ENCODE measurements around the gene CSF3.
"Not testable (repeated sequence)": the region's sequence is repeated elsewhere in the genome, so short reads cannot be mapped to it uniquely, and the experiment has no call there.

CSF3 gene

DNA sequence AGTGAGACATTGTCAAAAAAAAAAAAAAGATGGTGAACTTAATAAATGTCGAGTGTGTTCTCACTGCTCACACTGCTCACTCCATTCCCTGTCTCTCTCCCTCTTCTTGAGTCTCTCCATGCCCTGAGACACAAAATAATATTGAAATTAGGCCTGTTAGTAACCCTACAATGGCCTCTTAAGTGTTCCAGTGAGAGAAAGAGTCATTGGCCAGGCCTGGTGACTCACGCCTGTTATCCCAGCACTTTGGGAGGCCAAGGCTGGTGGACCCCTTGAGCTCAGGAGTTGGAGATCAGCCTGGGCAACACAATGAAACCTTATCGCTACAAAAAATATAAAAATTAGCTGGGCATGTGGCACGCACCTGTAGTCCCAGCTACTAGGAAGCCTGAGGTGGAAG lies 16.2 kb upstream of the CSF3 start:
- DNase-seq = no peak

DNA sequence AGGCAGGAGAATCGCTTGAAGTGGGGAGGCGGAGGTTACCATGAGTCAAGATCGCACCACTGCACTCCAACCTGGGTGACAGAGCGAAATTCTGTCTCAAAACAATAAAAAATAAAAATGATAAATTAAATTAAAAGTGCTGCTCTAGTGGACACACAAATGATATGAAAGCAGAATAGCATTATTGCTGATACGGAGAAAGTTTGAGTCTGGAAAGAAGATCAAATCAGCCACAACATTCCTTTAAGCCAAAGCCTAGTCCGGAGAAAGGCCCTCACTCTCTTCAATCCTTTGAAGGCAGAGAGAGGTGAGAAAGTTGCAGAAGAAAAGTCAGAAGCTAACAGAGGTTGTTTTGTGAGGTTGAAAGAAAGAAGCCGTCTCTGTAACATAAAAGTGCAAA lies 15.1 kb upstream of the CSF3 start:
- no peak for DNase-seq

DNA sequence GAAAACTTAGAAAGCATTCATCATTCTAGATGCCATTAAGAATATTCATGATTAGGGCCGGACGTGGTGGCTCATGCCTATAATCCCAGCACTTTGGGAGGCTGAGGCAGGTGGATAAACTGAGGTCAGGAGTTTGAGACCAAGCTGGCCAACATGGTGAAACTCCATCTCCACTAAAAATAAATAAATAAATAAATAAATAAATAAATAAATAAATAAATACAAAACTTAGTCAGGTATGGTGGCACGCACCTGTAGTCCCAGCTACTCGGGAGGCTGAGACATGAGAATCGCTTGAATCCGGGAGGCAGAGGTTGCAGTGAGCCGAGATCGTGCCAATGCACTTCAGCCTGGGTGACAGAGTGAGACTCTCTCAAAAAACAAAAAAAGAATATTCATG lies 13.9 kb upstream of the CSF3 start:
- DNase-seq = not testable (repeated sequence)

DNA sequence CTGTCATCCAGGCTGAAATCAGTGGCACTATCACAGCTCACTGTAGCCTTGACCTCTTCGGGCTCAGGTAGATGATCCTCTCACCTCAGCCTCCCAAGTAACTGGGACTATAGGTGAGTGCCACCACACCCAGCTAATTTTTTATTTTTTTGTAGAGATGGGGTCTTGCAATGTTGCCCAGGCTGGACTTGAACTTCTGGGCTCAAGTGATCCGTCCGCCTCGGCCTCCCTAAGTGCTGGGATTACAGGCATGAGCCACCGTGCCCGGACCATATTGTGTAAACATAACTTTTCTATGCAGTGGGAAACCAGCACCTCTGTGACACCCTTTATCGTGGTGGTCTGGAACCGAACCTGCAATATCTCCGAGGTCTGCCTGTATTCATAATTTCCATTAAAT lies 11.2 kb upstream of the CSF3 start:
- DNase-seq = no peak

DNA sequence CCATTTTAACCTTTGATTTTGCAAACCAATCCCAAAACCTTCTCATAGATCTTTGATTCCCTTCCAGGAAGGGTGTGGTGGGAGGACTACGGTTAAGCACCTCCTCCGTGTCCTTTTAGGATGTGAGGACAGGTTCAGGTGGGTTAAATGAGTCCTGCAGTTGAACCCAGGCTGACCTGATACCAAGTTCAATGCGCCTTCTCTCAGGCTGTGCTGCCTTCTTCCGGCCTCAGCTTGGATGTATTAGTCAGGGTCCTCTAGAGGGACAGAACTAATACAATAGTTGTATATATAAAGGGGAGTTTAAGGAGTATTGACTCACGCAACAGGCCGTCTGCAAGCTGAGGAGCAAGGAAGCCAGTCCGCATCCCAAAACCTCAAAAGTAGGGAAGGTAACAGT lies 10.5 kb upstream of the CSF3 start:
- DNase-seq = no peak

DNA sequence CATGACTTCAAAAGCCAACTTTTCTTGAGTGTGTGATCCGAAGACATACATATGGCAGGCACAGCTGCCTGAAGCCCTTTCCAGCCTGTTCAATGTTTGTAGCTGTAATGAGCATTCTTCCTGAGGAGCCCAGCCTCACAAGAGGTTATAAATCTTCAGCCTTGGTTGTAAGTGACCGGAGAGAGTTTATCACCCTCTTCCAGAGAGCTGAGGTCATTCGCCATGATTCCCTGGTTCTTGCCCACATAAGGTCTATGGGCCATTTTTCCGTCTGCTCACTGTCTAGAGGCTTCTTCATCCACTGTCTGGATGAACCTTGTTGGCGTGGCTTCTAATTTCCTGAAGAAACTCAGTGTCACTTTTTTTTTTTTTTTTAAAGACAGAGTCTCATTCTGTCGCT lies 9.7 kb upstream of the CSF3 start:
- DNase-seq = no peak

DNA sequence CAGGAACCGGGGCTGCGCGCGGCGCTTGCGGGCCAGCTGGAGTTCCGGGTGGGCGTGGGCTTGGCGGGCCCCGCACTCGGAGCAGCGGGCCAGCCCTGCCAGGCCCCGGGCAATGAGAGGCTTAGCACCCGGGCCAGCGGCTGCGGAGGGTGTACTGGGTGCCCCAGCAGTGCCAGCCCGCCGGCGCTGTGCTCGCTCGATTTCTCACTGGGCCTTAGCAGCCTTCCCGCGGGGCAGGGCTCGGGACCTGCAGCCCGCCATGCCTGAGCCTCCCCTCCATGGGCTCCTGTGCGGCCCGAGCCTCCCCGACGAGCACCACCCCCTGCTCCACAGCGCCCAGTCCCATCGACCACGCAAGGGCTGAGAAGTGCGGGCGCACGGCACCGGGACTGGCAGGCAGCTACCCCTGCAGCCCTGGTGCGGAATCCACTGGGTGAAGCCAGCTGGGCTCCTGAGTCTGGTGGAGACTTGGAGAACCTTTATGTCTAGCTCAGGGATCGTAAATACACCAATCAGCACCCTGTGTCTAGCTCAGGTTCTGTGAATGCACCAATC lies 4.2 kb upstream of the CSF3 start:
- DNase-seq = not testable (repeated sequence)

DNA sequence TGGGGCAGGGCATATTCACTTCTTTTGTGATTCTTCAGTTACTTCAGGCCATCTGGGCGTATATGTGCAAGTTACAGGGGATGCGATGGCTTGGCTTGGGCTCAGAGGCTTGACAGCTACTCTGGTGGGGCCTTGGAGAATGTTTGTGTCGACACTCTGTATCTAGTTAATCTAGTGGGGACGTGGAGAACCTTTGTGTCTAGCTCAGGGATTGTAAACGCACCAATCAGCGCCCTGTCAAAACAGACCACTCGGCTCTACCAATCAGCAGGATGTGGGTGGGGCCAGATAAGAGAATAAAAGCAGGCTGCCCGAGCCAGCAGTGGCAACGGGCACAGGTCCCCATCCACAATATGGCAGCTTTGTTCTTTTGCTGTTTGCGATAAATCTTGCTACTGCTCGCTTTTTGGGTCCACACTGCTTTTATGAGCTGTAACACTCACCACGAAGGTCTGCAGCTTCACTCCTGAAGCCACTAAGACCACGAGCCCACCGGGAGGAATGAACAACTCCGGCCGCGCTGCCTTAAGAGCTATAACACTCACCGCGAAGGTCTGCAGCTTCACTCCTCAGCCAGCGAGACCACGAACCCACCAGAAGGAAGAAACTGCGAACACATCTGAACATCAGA lies 3.1 kb upstream of the CSF3 start:
- not testable (repeated sequence) for DNase-seq

DNA sequence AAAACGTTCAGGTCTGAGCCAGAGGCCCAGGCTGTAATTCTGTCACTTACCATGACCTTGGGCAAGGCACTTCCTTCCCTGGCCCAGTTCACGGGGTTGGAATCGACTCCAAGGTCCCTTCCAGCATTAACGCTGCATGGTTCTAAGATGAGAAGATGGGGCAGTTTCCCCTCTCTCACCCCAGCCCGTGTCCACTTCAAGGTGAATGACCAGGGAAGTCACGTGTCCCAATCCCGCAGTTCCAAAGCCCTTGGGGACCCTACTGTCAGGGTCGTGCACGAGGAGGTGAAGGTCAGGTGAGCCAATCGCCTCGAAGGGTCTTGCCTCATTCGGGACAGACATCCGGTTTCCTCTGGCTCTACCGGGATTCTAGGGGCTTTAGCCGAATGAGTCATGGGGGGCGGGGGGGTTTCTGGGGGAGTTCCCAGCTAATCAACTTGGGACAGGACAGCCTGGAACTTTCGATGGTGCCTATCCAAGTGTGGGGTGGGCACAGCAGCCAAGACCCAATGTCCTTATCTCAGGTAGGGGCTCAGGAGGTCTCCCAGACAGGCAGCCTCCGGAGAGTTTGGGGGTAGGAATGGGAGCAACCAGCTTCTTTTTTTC lies 762 bp upstream of the CSF3 start:
- no peak for DNase-seq

DNA sequence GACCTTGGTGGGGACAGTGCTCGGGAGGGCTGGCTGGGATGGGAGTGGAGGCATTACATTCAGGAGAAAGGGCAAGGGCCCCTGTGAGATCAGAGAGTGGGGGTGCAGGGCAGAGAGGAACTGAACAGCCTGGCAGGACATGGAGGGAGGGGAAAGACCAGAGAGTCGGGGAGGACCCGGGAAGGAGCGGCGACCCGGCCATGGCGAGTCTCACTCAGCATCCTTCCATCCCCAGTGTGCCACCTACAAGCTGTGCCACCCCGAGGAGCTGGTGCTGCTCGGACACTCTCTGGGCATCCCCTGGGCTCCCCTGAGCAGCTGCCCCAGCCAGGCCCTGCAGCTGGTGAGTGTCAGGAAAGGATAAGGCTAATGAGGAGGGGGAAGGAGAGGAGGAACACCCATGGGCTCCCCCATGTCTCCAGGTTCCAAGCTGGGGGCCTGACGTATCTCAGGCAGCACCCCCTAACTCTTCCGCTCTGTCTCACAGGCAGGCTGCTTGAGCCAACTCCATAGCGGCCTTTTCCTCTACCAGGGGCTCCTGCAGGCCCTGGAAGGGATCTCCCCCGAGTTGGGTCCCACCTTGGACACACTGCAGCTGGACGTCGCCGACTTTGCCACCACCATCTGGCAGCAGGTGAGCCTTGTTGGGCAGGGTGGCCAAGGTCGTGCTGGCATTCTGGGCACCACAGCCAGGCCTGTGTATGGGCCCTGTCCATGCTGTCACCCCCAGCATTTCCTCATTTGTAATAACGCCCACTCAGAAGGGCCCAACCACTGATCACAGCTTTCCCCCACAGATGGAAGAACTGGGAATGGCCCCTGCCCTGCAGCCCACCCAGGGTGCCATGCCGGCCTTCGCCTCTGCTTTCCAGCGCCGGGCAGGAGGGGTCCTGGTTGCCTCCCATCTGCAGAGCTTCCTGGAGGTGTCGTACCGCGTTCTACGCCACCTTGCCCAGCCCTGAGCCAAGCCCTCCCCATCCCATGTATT lies 1.1 kb downstream of the CSF3 start:
- DNase-seq = no peak

DNA sequence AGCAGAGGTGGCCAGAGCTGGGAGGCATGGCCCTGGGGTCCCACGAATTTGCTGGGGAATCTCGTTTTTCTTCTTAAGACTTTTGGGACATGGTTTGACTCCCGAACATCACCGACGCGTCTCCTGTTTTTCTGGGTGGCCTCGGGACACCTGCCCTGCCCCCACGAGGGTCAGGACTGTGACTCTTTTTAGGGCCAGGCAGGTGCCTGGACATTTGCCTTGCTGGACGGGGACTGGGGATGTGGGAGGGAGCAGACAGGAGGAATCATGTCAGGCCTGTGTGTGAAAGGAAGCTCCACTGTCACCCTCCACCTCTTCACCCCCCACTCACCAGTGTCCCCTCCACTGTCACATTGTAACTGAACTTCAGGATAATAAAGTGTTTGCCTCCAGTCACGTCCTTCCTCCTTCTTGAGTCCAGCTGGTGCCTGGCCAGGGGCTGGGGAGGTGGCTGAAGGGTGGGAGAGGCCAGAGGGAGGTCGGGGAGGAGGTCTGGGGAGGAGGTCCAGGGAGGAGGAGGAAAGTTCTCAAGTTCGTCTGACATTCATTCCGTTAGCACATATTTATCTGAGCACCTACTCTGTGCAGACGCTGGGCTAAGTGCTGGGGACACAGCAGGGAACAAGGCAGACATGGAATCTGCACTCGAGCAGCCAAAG lies 2.3 kb downstream of the CSF3 start:
- DNase-seq = no peak

DNA sequence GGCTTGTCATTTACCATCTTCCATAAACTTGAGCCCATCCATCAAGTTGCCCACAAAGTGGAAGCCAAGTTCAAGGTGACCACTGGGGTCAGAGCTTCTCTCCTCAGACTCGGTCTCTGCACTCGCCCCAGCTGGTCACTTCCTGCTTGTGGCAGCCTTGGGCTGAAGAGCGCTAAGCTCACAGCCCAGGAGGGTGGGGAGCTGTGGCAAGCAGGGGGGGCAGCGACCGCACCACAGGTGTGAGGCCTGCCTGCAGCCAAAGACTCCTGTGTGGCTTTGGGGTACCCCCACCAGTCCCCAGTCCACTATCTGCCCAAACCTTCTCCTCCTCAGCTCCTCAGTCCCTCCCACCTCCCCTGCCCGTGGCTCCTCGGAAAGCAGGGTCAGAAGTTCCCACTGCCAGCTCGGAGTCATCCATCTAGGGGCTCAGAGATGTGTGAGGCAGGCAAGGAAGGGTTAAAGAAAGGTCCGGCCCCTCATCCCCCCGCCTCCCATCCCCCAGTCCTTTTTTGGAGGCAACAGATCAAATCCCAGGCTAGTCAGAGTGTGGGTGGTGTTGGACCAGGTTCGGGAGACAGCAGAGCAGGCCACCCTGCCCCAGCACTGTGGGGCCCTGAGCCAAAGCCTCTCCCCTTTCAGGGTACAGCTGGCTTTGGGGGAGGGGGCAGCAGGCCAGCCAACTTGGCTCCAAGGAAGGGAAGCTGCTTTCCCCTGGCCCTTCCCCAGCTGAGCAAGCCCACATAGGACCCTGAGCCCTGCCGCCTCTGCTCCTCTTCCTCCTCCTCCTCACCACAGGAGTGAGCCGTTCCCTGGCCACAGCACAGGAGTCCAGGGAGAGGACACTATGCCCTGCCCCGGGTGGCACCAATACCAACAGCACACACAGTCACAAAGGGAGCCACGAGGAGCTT lies 3.2 kb downstream of the CSF3 start:
- DNase-seq = no peak

DNA sequence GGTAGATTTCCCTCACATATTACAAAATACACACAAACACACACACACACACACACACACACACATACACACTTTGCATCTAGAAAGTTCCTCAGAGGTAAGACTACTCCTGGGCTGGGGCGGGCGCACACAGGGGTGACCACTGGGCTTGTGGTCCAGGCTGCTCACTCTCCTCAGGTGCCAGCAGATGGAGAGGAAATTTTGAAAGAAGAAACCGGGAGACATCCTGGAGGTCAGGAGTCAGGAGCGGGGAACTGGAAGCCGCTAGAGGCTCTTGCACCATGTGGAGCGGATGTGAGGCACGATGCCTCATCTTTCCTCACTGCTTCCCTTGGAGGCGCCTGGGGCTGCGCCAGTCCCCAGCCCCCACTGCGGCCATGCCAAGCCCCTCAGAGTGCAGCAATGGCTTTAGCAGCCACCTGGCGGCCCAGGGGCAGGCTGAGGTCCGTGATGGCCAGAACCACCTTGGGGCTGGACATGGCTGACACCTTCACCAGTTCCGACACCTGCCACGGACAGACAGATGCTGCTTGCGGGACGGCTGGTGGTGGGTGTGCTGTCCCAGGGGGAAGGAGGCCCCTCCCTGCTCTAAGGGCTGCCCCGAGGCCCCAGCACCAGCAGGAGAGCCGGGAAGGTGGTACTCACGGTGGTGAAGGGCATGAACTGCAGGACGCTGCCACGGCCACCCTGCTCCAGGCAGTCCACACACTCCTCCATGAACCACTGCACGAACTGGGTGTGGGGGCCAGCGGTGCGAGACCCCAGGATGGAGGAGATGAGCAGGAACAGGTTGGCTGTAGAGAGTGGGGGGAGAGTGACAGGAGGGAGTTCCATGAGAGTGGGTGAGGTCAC lies 4.1 kb downstream of the CSF3 start:
- DNase-seq = no peak

DNA sequence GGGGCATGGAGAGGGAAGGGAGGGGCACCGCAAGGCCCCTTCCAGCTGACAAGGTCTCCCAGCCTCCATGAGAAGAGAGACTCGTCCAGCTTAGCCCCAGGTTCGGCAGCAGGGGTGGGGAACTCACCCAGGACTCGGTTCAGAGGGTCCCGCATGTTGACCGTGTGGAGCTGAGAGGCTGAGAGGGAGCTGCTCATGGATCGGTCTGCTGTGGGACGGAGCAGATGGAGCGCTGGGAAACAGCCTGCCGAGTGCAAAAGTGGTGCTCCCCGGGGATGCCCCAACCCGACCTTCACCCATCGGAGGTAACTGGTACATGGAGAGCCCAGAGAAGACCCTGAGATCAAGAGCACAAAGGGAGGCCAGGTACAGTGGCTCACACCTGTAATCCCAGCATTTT lies 4.9 kb downstream of the CSF3 start:
- DNase-seq = no peak

DNA sequence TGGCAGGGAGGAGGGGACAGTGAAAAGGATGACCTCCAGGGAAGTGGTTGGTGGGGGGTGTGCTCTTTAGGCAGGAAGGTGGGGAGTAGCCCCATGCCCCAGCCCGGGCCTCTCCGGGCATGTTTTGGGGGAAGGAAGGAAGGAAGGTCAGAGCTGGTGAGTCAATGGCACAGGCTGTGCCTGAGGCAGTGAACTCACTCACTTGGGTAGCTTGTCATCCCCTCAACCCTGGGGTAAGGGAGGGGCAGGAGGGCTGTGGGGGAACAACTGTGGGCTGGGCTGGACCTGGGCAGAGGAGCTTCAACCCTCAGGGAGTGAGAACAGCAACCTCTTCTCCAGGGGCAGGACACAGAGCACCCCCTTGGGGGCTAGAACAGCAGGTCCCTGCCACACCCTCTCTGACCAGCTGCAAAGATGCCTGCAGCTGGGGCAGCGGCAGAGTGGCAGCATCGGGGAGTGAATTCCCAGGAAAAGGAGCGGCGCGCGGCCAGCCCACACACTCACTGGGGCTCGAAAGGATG lies 6.3 kb downstream of the CSF3 start:
- DNase-seq = no peak

DNA sequence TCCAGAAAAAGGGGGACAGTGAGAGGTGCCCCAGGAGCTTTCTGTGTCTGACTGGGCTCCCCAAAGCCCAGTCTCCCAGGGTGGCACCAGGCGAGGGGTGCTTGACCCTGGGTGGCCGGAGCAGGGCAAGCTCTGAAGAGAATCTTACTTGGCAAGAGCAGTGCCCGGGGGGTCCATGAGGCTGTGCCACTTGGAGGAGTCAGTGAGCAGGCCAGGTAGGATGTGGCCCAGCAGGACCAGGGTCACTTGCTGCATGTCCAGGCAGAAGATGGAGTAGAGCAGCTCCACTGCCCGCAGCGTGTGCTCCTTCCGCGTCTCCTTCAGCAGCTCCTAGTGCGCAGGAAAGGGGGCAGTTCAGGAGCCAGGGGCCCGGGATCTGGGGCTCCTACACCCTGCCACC lies 7.3 kb downstream of the CSF3 start:
- DNase-seq = no peak

DNA sequence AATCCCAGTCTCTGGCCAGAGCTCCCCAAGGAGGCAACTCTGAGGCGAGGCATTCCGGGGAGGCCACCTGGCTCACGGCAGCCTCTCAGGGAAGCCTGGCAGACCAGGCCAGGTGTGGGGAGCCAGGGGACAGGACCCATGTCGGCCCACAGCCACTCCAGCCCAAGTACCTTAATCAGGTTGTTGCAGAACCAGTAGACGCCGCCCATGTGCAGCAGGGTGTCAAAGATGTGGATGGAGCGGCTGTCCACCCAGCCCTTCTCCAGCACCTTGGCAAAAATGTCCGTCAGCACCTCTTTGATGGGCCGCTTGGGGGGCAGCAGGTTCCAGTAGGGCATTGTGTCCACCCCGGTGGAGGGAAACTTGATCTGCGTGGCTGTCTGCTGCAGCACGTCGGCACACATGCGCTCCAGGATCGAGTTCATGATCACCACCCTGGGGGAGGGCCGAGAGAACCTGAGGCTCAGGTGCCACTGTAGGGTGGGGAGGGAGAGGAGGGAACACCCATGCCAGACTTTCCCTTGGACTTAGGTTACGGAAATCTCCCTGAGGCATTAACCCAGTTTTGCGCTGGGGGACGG lies 7.8 kb downstream of the CSF3 start:
- DNase-seq = no peak

DNA sequence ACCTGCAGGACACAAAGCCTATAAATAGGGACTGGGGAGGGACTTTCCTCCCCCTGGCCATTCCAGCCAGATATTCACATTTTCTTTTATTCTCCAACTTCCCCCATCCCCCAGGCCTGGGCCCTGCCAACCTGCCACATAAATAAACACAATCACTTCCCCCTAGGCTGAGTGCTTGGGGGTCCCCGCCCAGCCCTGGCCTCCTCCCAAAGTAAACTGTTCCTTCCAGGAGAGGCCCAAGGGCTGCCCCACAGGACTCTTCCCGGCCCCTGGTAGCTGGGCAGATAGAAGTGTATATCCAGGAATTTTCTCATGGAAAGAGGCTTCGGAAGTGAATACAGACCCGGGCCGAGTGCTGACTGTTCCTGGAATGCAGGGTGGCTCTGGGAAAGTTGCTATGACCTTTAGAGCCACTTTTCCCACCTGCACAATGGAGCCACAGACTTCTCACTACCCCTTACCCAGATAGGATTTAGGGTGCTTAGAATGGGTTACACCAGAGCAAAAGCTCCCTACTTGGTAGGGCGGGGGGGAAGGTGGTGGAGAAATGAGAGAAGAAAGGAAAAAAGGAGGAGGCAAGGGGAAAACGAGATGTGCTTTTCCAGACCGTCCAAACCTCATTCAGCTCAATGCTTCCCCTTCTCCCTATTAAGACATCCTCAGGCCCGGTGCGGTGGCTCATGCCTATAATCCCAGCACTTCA lies 8.5 kb downstream of the CSF3 start:
- no peak for DNase-seq

DNA sequence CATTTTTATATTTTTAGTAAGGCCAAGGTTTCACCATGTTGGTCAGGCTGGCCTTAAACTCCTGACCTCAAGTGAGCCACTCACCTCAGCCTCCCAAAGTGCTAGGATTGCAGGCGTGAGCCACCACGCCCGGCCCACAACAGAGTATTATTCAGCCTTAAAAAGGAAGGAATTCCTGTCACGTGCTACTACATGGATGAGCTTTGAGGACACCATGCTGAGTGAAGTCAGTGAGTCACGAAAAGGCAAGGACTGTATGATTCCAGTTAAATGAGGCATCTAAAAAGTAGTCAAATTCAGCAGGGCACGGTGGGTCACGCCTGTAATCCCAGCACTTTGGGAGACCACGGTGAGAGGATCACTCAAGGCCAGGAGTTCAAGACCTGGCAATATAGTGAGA lies 9.7 kb downstream of the CSF3 start:
- DNase-seq = no peak

DNA sequence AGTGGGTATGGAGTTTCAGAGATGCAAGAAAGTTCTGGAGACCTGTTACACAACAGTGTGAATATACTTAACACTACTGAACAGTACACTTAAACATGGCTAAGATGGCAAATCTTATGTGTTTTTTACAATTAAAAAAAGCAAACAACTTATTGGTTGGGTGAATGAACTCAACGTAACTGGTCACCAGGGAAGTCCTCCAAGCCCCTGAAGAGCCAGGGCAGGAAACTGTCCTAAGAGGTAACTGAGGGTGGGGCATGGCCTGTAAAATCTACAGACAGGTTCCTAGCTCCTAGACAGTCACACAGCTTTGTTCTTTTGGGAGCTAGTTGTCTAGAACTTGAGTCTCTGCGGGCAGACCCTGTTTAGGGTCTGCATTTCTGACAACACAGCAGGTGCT lies 10.3 kb downstream of the CSF3 start:
- DNase-seq = no peak

Data from NCI-H1417 treated with DMSO at 0.1 percent for 48 hours (cell line).